ENCODE data around the gene ERAP2. TPM values are rescaled to one million over a fixed set of nuclear protein-coding genes. Genes with fewer than 3 reads are reported as not detected.

ERAP2 gene
- total RNA-seq, 1 donor, result 6.7 TPM

DNA sequence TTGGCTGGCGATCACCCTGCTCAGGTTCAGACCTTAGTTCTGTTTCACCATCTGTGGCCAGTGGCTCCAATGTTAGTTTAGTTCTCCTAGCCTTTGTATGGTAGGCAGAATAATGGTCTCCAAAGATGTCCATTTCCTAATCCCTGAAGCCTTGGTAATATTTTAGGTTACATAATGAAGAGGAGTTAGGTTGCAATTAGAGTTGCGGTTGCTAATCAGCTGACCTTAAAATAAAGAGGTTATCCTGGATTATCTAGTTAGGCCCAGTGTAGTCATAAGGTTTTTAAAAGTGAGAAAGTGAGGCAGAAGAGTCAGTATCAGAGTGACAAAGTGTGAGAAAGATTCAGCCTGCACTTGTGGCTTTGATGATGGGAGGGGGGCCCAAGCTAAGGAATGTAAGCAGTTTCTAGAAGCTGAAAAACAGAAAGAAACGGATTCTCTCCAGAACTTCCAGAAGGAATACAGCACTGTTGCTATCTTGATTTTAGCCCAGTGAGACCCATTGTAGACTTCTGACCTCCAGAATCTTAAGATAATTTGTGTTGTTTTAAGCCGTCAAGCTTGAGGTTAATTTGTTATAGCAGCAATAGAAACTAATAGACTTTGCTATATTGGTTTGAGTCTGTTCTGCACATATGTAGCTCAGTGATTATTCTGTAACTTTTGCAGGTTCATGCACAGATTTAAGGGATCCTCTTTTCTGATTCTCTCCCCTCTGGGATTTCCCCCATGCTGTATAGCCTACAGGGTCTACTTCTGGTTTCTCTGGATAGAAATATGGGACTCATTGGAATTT is 81.2 kb downstream of the ERAP2 start:
- no peak for DNase-seq (ENCODE audit: low read depth)
- TF ChIP-seq, protein P1, sequence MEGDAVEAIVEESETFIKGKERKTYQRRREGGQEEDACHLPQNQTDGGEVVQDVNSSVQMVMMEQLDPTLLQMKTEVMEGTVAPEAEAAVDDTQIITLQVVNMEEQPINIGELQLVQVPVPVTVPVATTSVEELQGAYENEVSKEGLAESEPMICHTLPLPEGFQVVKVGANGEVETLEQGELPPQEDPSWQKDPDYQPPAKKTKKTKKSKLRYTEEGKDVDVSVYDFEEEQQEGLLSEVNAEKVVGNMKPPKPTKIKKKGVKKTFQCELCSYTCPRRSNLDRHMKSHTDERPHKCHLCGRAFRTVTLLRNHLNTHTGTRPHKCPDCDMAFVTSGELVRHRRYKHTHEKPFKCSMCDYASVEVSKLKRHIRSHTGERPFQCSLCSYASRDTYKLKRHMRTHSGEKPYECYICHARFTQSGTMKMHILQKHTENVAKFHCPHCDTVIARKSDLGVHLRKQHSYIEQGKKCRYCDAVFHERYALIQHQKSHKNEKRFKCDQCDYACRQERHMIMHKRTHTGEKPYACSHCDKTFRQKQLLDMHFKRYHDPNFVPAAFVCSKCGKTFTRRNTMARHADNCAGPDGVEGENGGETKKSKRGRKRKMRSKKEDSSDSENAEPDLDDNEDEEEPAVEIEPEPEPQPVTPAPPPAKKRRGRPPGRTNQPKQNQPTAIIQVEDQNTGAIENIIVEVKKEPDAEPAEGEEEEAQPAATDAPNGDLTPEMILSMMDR (IDR thresholded peaks at IDR 0.05; ENCODE audit: insufficient read depth, low read length), result no peak
- H3K4me3 ChIP-seq (ENCODE audit: low read depth, low read length), result no peak overlapping the region

GRCh38 chr5:96958977-96959376 is 82.7 kb downstream of the ERAP2 start:
- TF ChIP-seq, protein P1 (IDR thresholded peaks at IDR 0.05; ENCODE audit: insufficient read depth, low read length), result no peak
- H3K4me3 ChIP-seq (ENCODE audit: low read depth, low read length), result no peak overlapping the region
- DNase-seq (ENCODE audit: low read depth), result no peak

DNA sequence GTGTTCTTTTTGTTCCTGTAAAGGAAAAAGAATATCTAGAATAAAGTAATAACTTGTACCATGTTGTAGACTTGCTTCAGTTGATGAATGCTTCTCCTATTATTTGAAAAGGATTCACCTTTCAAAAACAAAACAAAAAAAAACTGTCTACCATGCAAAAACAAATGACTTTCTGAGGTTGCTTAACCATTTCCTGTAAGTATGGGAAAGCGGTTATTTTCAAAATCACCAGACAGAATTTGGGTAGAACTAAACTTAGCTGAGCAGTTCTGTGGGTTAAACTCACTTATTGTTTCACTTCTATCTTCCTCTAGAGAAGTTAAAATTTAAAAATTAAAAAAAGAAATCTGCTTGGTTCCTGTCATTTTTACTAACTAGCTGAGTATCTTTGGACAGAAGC is 84.8 kb downstream of the ERAP2 start:
- no peak for DNase-seq (ENCODE audit: low read depth)
- H3K4me3 ChIP-seq (ENCODE audit: low read depth, low read length), result no peak overlapping the region
- TF ChIP-seq, protein P1 (IDR thresholded peaks at IDR 0.05; ENCODE audit: insufficient read depth, low read length), result no peak

DNA sequence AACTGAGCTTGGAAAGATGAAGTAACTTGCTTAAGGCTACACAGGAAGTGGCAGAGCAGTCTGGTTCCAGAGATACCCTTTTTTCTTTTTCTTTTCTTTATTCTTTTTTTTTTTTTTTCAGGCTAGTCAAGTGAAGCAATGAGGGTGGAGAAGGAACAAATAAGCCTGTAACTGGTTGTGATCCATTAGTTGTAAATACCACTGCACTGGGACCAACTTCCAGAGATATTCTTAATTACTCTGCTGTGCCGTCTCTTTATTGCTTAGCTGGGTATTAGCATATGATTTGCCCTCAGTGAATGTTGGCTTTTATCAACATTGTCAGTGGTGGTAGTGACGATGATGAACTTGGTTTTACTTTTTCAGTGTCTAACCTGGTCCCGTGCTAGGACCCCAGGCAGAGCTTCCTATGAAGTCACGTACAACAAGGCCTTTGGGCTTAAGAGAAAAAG is 86.3 kb downstream of the ERAP2 start:
- DNase-seq (ENCODE audit: low read depth), result no peak
- H3K4me3 ChIP-seq (ENCODE audit: low read depth, low read length), result no peak overlapping the region
- TF ChIP-seq, protein P1 (IDR thresholded peaks at IDR 0.05; ENCODE audit: insufficient read depth, low read length), result no peak

- no peak overlapping the region for H3K4me3 ChIP-seq (ENCODE audit: low read depth, low read length)
- DNase-seq (ENCODE audit: low read depth), result peak; percentile 80
- TF ChIP-seq, protein P1 (IDR thresholded peaks at IDR 0.05; ENCODE audit: insufficient read depth, low read length), result no peak
These were observed 87.0 kb downstream of the ERAP2 start for GRCh38 chr5:96963267-96963666.

GRCh38 chr5:96966801-96967200 is 90.5 kb downstream of the ERAP2 start:
- TF ChIP-seq, protein P1 (IDR thresholded peaks at IDR 0.05; ENCODE audit: insufficient read depth, low read length), result no peak
- DNase-seq (ENCODE audit: low read depth), result no peak
- H3K4me3 ChIP-seq (ENCODE audit: low read depth, low read length), result no peak overlapping the region

Data from fibroblast of the aortic adventitia (primary cell).